ENCODE measurements around the gene LIPA. TPM values are rescaled to one million over a fixed set of nuclear protein-coding genes. Genes with fewer than 3 reads are reported as not detected.

Gene LIPA
- total and polyA plus RNA-seq, 9 donors, result 26.6 to 191 (median 36.1) TPM

DNA sequence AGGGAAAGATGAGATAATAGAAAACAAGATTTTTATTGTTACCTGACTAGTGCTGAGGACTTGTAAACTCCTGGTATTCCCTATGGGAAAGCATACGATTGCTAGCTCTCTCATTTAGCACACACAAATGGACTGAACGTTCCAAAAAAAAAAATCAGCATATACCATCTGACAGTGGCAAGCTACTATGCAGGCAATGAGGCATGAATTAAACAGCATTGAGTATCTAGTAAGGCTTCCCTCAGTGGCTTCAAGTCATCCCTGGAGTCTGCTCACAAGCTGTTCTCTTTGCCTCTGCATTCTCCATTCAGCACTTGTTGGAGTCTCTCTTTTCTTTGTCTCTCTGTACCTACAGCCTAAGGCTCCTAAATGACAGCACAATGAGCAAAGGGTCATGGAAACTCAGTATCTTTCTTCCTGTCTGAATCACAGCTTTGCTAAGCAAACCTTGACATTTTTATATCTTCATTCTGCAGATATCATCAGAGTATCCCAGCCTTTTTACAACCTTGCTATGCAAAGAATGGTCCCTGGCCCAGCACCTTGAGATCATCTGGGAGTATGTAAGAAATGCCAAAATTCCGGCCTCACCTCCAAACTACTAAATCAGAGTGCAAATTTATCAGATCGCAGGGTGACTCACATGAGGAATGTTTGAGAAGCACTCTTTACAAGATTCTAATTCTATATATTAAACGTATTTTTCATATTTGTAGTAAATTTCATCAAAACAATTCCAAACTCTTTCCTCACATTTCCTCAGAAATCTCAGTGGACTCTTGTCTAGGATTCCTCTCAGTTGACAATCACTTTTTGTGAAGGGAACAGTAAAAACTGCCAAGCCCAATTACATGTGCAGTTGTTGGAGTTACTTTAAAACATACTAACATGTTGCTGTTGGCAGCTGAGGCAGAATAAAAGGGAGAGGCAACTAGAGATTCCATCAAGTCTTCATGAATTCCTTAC, 10.8 kb upstream of the LIPA start:
- H3K4me3 ChIP-seq, result no peak overlapping the region
- H3K4me1 ChIP-seq (ENCODE audit: insufficient read depth), result no peaks in the 10 kb centered on the region
- 74 to 79% (median 77%) methylated on average over 5 of the region's 5 CpGs for WGBS, 3 donors
- intact Hi-C loops (cut with DNase I), result loop anchor here in 1 of 4 donors (2.0 kb wide), 1 partner anchor 106 kb away; no protein-coding TSS in a partner anchor
- TF ChIP-seq, protein P1, sequence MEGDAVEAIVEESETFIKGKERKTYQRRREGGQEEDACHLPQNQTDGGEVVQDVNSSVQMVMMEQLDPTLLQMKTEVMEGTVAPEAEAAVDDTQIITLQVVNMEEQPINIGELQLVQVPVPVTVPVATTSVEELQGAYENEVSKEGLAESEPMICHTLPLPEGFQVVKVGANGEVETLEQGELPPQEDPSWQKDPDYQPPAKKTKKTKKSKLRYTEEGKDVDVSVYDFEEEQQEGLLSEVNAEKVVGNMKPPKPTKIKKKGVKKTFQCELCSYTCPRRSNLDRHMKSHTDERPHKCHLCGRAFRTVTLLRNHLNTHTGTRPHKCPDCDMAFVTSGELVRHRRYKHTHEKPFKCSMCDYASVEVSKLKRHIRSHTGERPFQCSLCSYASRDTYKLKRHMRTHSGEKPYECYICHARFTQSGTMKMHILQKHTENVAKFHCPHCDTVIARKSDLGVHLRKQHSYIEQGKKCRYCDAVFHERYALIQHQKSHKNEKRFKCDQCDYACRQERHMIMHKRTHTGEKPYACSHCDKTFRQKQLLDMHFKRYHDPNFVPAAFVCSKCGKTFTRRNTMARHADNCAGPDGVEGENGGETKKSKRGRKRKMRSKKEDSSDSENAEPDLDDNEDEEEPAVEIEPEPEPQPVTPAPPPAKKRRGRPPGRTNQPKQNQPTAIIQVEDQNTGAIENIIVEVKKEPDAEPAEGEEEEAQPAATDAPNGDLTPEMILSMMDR (IDR thresholded peaks at IDR 0.05), result no peak
- TF ChIP-seq EP300 (IDR thresholded peaks at IDR 0.05), result no peak
- no peak for TF ChIP-seq POLR2A (IDR thresholded peaks at IDR 0.05)
- no peaks in the 10 kb centered on the region for H3K36me3 ChIP-seq
- no peaks in the 10 kb centered on the region for H3K27me3 ChIP-seq
- no peak overlapping the region for H3K27ac ChIP-seq
- DNase-seq, result no peak
- no peaks in the 10 kb centered on the region for H3K9me3 ChIP-seq

DNA sequence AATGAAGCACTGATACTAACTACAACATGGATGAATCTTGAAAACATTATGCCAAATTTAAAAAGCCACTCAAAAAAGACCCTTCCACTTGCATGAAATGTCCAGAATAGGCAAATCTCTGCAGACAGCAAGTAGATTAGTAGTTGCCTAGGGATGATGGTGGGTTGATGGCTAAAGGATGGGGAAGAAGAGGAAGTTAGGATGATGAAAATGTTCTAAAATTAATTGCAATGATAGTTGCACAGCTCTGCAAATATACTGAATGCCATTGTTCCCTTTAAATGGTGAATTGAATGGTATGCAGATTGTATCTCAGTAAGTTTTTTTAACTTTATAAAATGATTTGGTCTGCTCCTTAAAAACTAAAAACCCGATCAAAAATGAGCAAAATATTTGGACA, 7.3 kb upstream of the LIPA start:
- TF ChIP-seq, protein P1 (IDR thresholded peaks at IDR 0.05), result no peak
- TF ChIP-seq POLR2A (IDR thresholded peaks at IDR 0.05), result no peak
- intact Hi-C loops (cut with DNase I), result loop anchor here in 1 of 4 donors (5.0 kb wide), 1 partner anchor 303 kb away; no protein-coding TSS in a partner anchor
- 25 to 67% (median 45%) methylated on average over 1 of the region's 1 CpG for WGBS, 3 donors

DNA sequence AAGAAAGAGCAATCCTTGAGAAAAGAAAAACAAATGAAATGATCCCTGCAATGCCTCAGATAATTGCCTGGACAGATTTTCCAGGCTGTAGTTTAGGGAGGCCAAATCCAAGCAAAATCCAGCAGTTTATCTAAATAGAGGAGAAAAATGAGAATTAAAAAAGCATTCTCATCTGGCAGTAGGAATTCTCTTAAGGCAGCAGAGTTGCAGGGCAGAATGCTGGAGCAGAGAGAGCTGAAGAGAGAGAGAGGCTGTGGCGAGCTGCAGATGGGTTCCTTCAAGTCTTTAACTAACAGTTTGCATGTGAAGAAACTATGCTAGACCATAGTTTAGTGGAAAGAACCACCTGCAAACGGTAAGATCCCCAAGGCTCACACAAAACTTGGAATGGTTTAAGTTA, 6.0 kb upstream of the LIPA start:
- Histone ChIP-seq H3K4me1 (ENCODE audit: insufficient read depth) (no peaks in the 10 kb centered on the region), H3K36me3 (no peaks in the 10 kb centered on the region), H3K9me3 (no peaks in the 10 kb centered on the region), H3K27ac (no peak overlapping the region), H3K4me3 (no peak overlapping the region), H3K27me3 (no peaks in the 10 kb centered on the region)
- intact Hi-C loops (cut with DNase I), result loop anchor here in 1 of 4 donors (5.0 kb wide), 1 partner anchor 305 kb away; no protein-coding TSS in a partner anchor
- 8 to 17% (median 14%) methylated on average over 2 of the region's 2 CpGs for WGBS, 3 donors
- no peak for DNase-seq
- TF ChIP-seq EP300 (IDR thresholded peaks at IDR 0.05), result no peak
- no peak for TF ChIP-seq POLR2A (IDR thresholded peaks at IDR 0.05)
- TF ChIP-seq, protein P1 (IDR thresholded peaks at IDR 0.05), result no peak

More for the DNA sequence above, 7.3 kb upstream of the LIPA start:
- no peaks in the 10 kb centered on the region for H3K9me3 ChIP-seq
- H3K4me3 ChIP-seq, result no peak overlapping the region
- no peaks in the 10 kb centered on the region for H3K27me3 ChIP-seq
- no peak for DNase-seq
- no peak overlapping the region for H3K27ac ChIP-seq
- no peaks in the 10 kb centered on the region for H3K4me1 ChIP-seq (ENCODE audit: insufficient read depth)
- H3K36me3 ChIP-seq, result no peaks in the 10 kb centered on the region

DNA sequence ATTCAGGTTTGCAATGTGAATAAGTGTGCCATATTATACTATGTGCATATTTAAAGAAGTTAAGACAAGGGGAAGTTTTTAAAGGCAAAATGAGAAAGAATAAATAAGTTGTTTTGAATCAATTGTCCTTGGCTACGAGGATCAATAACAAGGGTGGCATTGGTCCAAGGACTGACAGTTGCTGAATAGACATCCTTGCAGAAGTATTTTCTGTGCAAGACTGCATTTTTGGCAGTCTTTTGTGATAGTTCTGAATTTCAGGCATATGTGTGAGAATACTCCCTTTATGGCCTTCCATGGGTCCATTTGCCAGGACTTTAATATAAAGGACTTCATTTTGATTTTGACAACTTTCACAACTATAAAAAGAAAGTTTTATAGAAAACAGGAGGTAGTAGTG, 5.4 kb upstream of the LIPA start:
- Histone ChIP-seq H3K27me3 (no peaks in the 10 kb centered on the region), H3K4me1 (ENCODE audit: insufficient read depth) (peaks cover 1% of the 10 kb centered on the region), H3K9me3 (no peaks in the 10 kb centered on the region), H3K36me3 (no peaks in the 10 kb centered on the region), H3K27ac (no peak overlapping the region), H3K4me3 (no peak overlapping the region)
- DNase-seq, result no peak
- intact Hi-C loops (cut with DNase I), result loop anchor here in 1 of 4 donors (5.0 kb wide), 1 partner anchor 305 kb away; no protein-coding TSS in a partner anchor
- 13 to 35% (median 17%) methylated on average over 1 of the region's 1 CpG for WGBS, 3 donors
- no peak for TF ChIP-seq EP300 (IDR thresholded peaks at IDR 0.05)
- TF ChIP-seq, protein P1 (IDR thresholded peaks at IDR 0.05), result no peak
- TF ChIP-seq POLR2A (IDR thresholded peaks at IDR 0.05), result no peak
